ENCODE measurements around the gene CYP1A2.

- TF ChIP-seq RAD21 (IDR thresholded peaks at IDR 0.05; ENCODE audit: low read depth): peak; percentile 17; the same call in 1 of the 2 replicates
- no peak for TF ChIP-seq CEBPB (IDR thresholded peaks at IDR 0.05)
- no peak for TF ChIP-seq EP300 (IDR thresholded peaks at IDR 0.05; ENCODE audit: borderline replicate concordance)
- no peak for TF ChIP-seq NFIC (IDR thresholded peaks at IDR 0.05)
- no peak for TF ChIP-seq REST (IDR thresholded peaks at IDR 0.05; ENCODE audit: low read depth)
- TF ChIP-seq TAF1 (IDR thresholded peaks at IDR 0.05; ENCODE audit: low read depth): 0 out of 2 replicates have a peak, but pooled peaks have one; percentile 48
These were observed 33.0 kb downstream of the CYP1A2 start, which contains the start of gene CSK for GRCh38 chr15:74781431-74782258.

Measured in Ishikawa (cell line).